HG02938 (cell line): ENCODE results near the gene ANGPTL3.

Experiments
- ATAC-seq: cut with Tn5 transposase; IDR thresholded peaks from one replicate; pipeline ENCODE4 v1.9.1; 2021; ENCODE audit warnings: mild to moderate bottlenecking, moderate library complexity; ENCODE audit not compliant: unreplicated experiment

Gene ANGPTL3

DNA sequence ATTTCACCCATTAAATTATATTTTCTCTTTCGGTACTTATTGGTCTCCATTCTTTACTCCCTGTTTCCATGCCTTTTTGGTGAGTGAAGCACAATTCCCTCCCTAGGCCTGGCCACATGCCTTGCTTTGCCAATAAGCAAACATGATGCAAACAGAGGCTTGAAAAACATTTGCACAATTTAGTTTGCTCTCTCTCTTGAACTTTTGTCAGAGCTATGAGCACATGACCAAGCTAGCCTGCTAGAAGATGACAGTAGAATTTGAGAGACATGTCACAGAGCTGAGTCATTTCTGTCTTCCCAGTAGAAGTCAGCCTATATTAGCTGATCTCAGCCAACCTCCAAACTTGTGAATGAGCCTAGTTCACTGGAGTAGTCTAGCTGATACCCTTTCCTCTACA lies 24.6 kb downstream of the ANGPTL3 start:
- peak; percentile 91 for ATAC-seq

DNA sequence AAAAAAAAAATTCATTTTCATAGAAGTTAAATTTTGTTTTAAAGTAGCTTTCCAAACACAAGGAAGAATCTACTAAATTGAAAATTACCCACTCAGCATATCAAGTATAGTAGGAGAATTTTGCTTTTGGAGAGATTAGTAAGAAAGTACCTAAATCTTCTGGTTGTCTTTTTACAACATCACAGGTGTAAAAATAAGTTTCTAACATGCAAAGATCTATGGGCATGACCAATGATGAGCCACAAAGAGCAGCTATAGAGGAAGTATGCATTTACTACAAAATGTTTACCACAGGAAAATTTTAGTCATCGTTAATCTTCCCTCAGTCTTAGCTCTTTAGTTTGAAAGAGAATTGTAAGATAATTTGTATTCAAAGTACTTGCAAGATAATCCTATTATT lies 28.1 kb downstream of the ANGPTL3 start:
- ATAC-seq: peak; percentile 75

DNA sequence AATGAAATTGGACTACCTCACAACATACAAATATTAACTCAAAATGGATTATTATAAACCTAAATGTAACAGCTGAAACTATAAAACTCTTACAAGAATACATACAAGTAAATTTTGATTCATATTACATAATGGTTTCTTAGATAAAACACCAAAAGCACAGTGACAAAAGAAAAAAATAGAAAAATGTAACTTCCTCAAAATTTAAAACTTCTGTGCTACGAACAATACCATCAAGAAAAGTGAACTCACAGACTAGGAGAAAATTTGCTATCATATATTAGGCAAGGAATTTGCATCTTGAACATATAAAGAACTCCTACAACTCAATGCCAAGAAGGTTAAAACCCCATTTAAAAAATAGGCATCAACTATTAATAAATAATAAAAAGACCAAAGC lies 31.2 kb downstream of the ANGPTL3 start:
- no peak for ATAC-seq

DNA sequence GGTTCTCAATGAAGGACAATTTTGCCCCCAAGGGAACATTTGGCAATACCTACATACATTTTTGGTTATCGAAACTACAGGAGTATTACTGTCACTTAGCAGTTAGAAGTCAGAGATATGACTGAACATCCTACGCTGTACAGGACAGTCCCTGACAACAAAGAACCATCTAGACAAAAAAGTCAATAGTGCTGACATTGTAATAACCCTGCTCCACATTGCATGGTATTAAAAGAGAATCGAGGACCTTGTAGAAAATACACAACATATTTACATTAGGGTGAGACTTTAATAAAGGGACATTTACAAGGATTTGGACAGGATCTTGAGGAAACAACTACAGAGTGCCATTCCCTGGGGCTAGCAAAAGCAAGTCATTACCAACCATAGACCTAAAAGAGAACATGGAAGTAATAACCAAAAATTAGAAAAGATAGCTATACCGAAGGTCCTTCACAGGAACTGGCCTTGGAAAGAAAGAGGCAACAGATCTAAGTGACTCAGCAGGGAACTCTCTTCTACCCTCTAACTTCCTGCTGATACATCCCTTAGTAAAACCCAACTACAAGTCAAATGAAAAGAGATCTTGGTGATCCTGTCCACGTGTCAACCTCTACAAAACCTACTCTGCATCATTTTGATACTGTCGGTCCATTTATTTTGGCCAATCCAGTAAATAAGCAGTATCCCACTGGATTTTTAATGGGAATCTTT lies 40.2 kb downstream of the ANGPTL3 start:
- ATAC-seq: no peak

GRCh38 chr1:62643283-62643682 lies 46.0 kb downstream of the ANGPTL3 start:
- ATAC-seq: no peak

DNA sequence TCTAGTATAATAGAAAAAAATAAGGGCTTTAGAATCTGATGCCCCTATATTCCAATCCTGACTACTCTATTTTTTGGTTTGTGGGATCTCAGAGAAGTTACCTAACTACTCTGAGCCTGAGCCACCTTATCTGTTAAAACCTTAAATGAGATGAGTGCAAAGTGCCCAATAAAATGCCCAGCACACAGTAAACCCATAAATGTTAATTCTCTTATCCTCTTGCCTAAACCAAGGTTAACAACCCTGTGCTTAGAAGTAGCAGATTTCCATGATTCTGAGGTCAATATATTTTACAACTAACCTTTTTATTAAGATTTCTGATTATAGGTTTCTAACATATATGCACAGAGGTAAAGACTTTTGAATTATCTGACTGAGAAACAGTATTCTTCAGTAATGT lies 55.1 kb downstream of the ANGPTL3 start:
- no peak for ATAC-seq

DNA sequence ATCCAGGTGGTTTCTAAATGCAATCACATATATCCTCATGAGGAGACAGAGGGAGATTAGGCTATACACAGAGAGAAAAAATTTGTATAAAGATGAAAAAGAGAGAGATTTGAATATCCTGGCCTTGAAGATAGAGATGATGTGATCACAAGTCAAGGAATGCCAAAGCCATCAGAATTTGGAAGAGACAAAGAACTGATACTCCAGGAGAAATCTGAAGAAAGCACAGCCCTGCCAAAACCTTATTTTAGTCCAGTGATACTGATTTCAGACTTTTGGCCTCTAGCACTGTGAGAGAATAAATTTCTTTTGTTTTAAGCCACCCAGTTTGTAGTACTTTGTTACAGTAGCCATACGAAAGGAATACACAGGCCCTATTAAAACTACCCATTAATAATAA lies 57.4 kb downstream of the ANGPTL3 start:
- no peak for ATAC-seq
